Heart left ventricle (tissue), 16 donors: ENCODE measurements around the gene SLC37A1. TPM values are rescaled to one million over a fixed set of nuclear protein-coding genes. Genes with fewer than 3 reads are reported as not detected.

Source experiments
- ATAC-seq, 4 donors: fragments of 200-7000 bp; cut with Tn5 transposase; one replicate each; pipeline ENCODE4 v1.9.1; 2020 to 2022; ENCODE audit warnings: moderate library complexity in 4 of 4, mild to moderate bottlenecking in 3 of 4, moderate number of reproducible peaks in 1 of 4
- DNase-seq, 5 donors: peaks; one replicate each; pipeline ENCODE4 v3.0.0-alpha.2; 2020
- H3K27ac ChIP-seq, 12 donors: fragments of 200-600 bp; sonication (generic) in 4 of 12; one replicate each; pipeline versions ENCODE4 v1.5.0 to v1.8.0; 2016 to 2022; ENCODE audit warnings: mild to moderate bottlenecking in 2 of 12
- H3K27me3 ChIP-seq, 9 donors: fragments of 200-600 bp; sonication (generic) in 2 of 9; one replicate each; pipeline versions ENCODE4 v1.5.1 to v1.8.0; 2016 to 2022; ENCODE audit warnings: mild to moderate bottlenecking in 3 of 9
- H3K36me3 ChIP-seq, 9 donors: fragments of 200-600 bp; sonication (generic) in 2 of 9; one replicate each; pipeline versions ENCODE4 v1.5.0 to v1.8.0; 2018 to 2022; ENCODE audit warnings: mild to moderate bottlenecking in 2 of 9
- H3K4me1 ChIP-seq, 12 donors: fragments of 200-600 bp; sonication (generic) in 4 of 12; one replicate each; pipeline versions ENCODE4 v1.5.0 to v1.8.0; 2016 to 2022; ENCODE audit warnings: mild to moderate bottlenecking in 3 of 12
- H3K4me3 ChIP-seq, 12 donors: fragments of 200-600 bp; sonication (generic) in 4 of 12; one replicate each; pipeline versions ENCODE4 v1.5.0 to v1.8.0; 2017 to 2022; ENCODE audit warnings: mild to moderate bottlenecking in 9 of 12, moderate library complexity in 4 of 12
- H3K9me3 ChIP-seq, 12 donors: fragments of 200-600 bp; sonication (generic) in 4 of 12; one replicate each; pipeline versions ENCODE4 v1.5.0 to v1.8.0; 2016 to 2022; ENCODE audit warnings: mild to moderate bottlenecking in 1 of 12
- CTCF ChIP-seq, 12 donors: fragments of 200-600 bp; sonication (generic) in 4 of 12; IDR thresholded peaks; one replicate each; pipeline versions ENCODE4 v1.5.0 to v1.8.0; 2018 to 2022; ENCODE audit warnings: antibody characterized with exemption in 12 of 12, mild to moderate bottlenecking in 5 of 12
- POLR2A ChIP-seq, 2 donors: fragments of 450-650 bp; IDR thresholded peaks; one replicate each; pipeline ENCODE4 v1.6.1; 2017; ENCODE audit warnings: antibody characterized with exemption in 2 of 2, mild to moderate bottlenecking in 2 of 2, moderate library complexity in 2 of 2
- WGBS, 4 donors: extraction: QIAGEN DNeasy Blood & Tissue Kit in 2 of 4; methylation state at CpG; one replicate each; pipeline versions ENCODE4 v1.1.5 to v1.1.7; 2013 to 2018; 5-methylcytosine and 5-hydroxymethylcytosine counted together
- intact Hi-C, 10 donors: fragments of 100-400 bp; cut with DNase I; formaldehyde crosslinking; loops; one replicate each; pipeline versions ENCODE4 v1.11.1 to v1.14.2; 2022
- polyA plus RNA-seq, 2 donors: library from polyadenylated mRNA; stranded (reverse); fragments of 200-250 nt; gene quantifications; one replicate each; pipeline ENCODE4 v1.2.3, GENCODE V29; 2013
- total RNA-seq, 9 donors: library from RNA; depleted of rRNA in 2 of 9; stranded (reverse); fragments of >200 nt in 2 of 9; fragmentation: NEBNext Ultra II Directional in 3 of 9; extraction: Animal tissue kit (Norgen Biotek cat#: 25700) in 3 of 9; gene quantifications; one replicate each; pipeline versions ENCODE4 v1.1.0 to v1.2.4, GENCODE V29; 2016 to 2023
- donor health status: ischemic (EF 13 %, LVEDD 7.1; RV severe dilation, severe dysfunction).
- donor health status: healthy with polysubstance abuse.
- donor health status: DM: no; HTN: yes; CAD: no.
- donor health status: DM: no; HTN: no; CAD: no.
- donor health status: ischemic (EF 25% LVEDD 6.9; RV normal size, moderate dysfunction).
- donor health status: ischemic (EF 25% LVEDD 5.7; RV mildly dilated, moderate dysfunction).
- donor health status: healthy.
- donor health status: DM: yes; HTN: yes; CAD: no.
- donor health status: ischemic (EF 35%, LVEDD 5.7; RV mildly dilated, moderate dysfunction).
- donor health status: nonischemic (EF 11% LVEDD 7.7; RV severe dilation, severe dysfunction).
- donor health status: DM: yes; HTN: yes; CAD: no.
- donor health status: PGD.
- donor health status: ischemic (EF 29% LVEDD 5.4; RV normal size, mild dysfunction).
- donor health status: nonischemic (EF 23%, LVEDD 6.1; RV moderate dilation, normal function).

The SLC37A1 gene
- total and polyA plus RNA-seq, 11 donors = 2.2 to 13.0 (median 3.8) TPM

- no peak for ATAC-seq
- WGBS, 4 donors = 63 to 76% (median 71%) methylated on average over 9 of the region's 9 CpGs
- Histone ChIP-seq H3K4me3 (no peak overlapping the region), H3K9me3 (no peaks in the 10 kb centered on the region), H3K27me3 (peaks cover 16 to 58% (median 32%) of the 10 kb centered on the region in 9 donors), H3K27ac (no peak overlapping the region), H3K36me3 (no peaks in the 10 kb centered on the region), H3K4me1 (peaks cover 0 to 4% (median 0%) of the 10 kb centered on the region in 12 donors)
- intact Hi-C loops = no loop called here
- TF ChIP-seq CTCF (IDR thresholded peaks at IDR 0.05) = no peak
- TF ChIP-seq POLR2A (IDR thresholded peaks at IDR 0.05) = no peak
- DNase-seq = no peak
Observed at GRCh38 chr21:42621819-42622177, 108.1 kb downstream of the SLC37A1 start.

DNA sequence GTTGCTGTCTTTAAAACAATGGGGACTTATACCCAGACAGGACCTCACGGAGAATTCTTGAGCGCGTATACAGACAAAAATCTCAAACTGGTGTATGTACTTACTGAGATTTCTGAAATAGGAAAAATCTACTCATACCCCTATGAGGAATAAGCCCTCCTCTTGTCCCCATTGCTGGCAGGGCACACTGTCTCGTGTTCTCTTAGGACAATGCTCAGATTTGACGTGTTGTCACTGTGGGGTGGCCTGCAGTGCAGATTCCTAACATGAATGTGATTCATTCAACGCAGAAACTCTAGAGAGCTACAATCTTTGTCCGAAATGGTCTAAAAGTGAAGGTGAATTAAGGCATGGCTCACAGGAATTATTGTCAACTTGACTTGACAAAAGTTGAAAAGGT, 108.6 kb downstream of the SLC37A1 start:
- DNase-seq (no peak), ATAC-seq (no peak)
- Histone ChIP-seq H3K27me3 (peaks cover 11 to 54% (median 28%) of the 10 kb centered on the region in 9 donors), H3K36me3 (no peaks in the 10 kb centered on the region), H3K9me3 (no peaks in the 10 kb centered on the region), H3K27ac (no peak overlapping the region), H3K4me1 (peaks cover 0 to 2% (median 0%) of the 10 kb centered on the region in 12 donors), H3K4me3 (no peak overlapping the region)
- intact Hi-C loops = no loop called here
- 83 to 89% (median 85%) methylated on average over 7 of the region's 7 CpGs for WGBS, 4 donors
- no peak for TF ChIP-seq POLR2A (IDR thresholded peaks at IDR 0.05)
- TF ChIP-seq CTCF (IDR thresholded peaks at IDR 0.05) = no peak

- no peaks in the 10 kb centered on the region for H3K9me3 ChIP-seq
- peaks cover 0 to 10% (median 0%) of the 10 kb centered on the region in 12 donors for H3K4me1 ChIP-seq
- DNase-seq (no peak), ATAC-seq (no peak)
- TF ChIP-seq POLR2A (IDR thresholded peaks at IDR 0.05) (no peak), CTCF (IDR thresholded peaks at IDR 0.05) (no peak)
- H3K36me3 ChIP-seq = no peaks in the 10 kb centered on the region
- H3K4me3 ChIP-seq = no peak overlapping the region
- 81 to 90% (median 87%) methylated on average over 7 of the region's 7 CpGs for WGBS, 4 donors
- peaks cover 0 to 40% (median 16%) of the 10 kb centered on the region in 9 donors for H3K27me3 ChIP-seq
- intact Hi-C loops = no loop called here
- no peak overlapping the region for H3K27ac ChIP-seq
Observed at GRCh38 chr21:42623694-42624093, 110.0 kb downstream of the SLC37A1 start.

DNA sequence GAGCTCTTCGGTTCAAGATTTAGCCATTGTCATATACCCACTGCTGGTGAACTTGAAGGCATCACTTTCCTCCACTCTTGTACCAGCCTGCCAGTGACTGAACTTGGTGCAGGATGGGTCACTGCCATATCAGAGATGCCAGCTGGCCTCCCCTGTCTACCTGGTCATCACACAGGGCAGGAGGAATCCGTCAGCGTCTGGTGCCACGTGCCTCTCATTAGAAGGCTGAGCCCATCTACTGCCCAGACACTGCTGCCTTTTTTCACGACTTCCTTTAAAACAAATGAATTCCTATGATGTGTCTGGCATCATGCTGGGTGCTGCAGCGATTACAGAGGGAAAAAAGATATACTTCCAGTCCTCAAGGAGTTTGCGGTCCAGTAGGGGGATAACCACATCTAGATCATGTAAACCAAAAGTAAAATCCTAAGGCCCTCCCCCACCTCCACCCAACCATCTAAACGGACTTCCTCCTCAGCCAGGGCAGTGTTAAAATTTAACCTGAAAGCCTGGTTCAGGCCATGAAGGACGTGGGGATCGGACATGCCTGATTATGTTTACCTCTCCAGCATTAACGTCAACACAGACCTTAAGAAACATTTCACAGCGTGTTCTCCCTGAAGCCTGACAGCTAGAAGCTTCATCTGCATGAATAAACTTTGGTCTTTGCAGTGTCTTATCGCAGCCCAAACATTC, 110.6 kb downstream of the SLC37A1 start:
- 62 to 71% (median 69%) methylated on average over 13 of the region's 13 CpGs for WGBS, 4 donors
- no peaks in the 10 kb centered on the region for H3K36me3 ChIP-seq
- DNase-seq (no peak), ATAC-seq (no peak)
- intact Hi-C loops = no loop called here
- H3K4me1 ChIP-seq = peaks cover 0 to 10% (median 0%) of the 10 kb centered on the region in 12 donors
- peaks cover 0 to 35% (median 12%) of the 10 kb centered on the region in 9 donors for H3K27me3 ChIP-seq
- TF ChIP-seq CTCF (IDR thresholded peaks at IDR 0.05) (no peak), POLR2A (IDR thresholded peaks at IDR 0.05) (no peak)
- H3K9me3 ChIP-seq = no peaks in the 10 kb centered on the region
- H3K27ac ChIP-seq = no peak overlapping the region
- no peak overlapping the region for H3K4me3 ChIP-seq
